Adrenal gland (tissue), 12 donors: ENCODE data around the gene MEAF6. TPM values are rescaled to one million over a fixed set of nuclear protein-coding genes. Genes with fewer than 3 reads are reported as not detected.

Experiments
- DNase-seq, 7 donors: peaks; one replicate each; pipeline ENCODE4 v3.0.0-alpha.2; 2019 to 2020
- H3K27ac ChIP-seq, 5 donors: fragments of 200-600 bp; sonication (generic) in 4 of 5; 1 replicate in 3 of 5; 2 replicates in 2 of 5; pipeline versions ENCODE4 v1.5.1 to v1.8.0; 2016 to 2020; ENCODE audit warnings: mild to moderate bottlenecking in 1 of 5
- H3K27me3 ChIP-seq: fragments of 200-600 bp; 2 replicates; pipeline ENCODE4 v1.8.0; 2021
- H3K36me3 ChIP-seq, 2 donors: fragments of 200-600 bp; replicated peaks in 1 of 2; 1 replicate in 1 of 2; 2 replicates in 1 of 2; pipeline versions ENCODE4 v1.5.1 to v1.8.0; 2018 to 2022
- H3K4me1 ChIP-seq, 2 donors: fragments of 200-600 bp; replicated peaks in 1 of 2; 1 replicate in 1 of 2; 2 replicates in 1 of 2; pipeline versions ENCODE4 v1.5.1 to v1.8.0; 2018 to 2021
- H3K4me3 ChIP-seq, 4 donors: fragments of 200-600 bp; sonication (generic) in 3 of 4; one replicate each; pipeline ENCODE4 v1.5.1; 2016 to 2018
- H3K9me3 ChIP-seq, 3 donors: fragments of 200-600 bp; sonication (generic) in 1 of 3; replicated peaks in 1 of 3; 1 replicate in 2 of 3; 2 replicates in 1 of 3; pipeline versions ENCODE4 v1.5.1 to v1.8.0; 2016 to 2021
- POLR2A ChIP-seq, 2 donors: fragments of 450-650 bp; IDR thresholded peaks; one replicate each; pipeline ENCODE4 v1.6.1; 2017; ENCODE audit warnings: antibody characterized with exemption in 2 of 2, mild to moderate bottlenecking in 2 of 2, moderate library complexity in 1 of 2
- WGBS, 4 donors: extraction: QIAGEN DNeasy Blood & Tissue Kit in 2 of 4; methylation state at CpG; one replicate each; pipeline versions ENCODE4 v1.1.5 to v1.1.7; 2013 to 2017; 5-methylcytosine and 5-hydroxymethylcytosine counted together
- intact Hi-C, 2 donors: fragments of 100-400 bp; cut with DNase I; formaldehyde crosslinking; loops; one replicate each; pipeline versions ENCODE4 v1.14.1 to v1.15.0; 2022 to 2023
- polyA plus RNA-seq, 3 donors: library from polyadenylated mRNA; stranded (reverse); fragments of 200-250 nt in 2 of 3; fragments of 350-450 nt in 1 of 3; fragmentation: Illumina TruSeq in 1 of 3; extraction: RNeasy Lipid Tissue Mini Kit (QIAGEN cat#74804) in 1 of 3; gene quantifications; one replicate each; pipeline ENCODE4 v1.2.3, GENCODE V29; 2013 to 2014
- total RNA-seq, 9 donors: library from RNA; depleted of rRNA in 4 of 9; stranded (reverse); fragments of >200 nt in 4 of 9; fragments of 120-200 nt in 1 of 9; fragmentation: NEBNext Ultra II Directional in 1 of 9; extraction: Animal tissue kit (Norgen Biotek cat#: 25700) in 1 of 9; gene quantifications; one replicate each; pipeline versions ENCODE4 v1.1.0 to v1.2.4, GENCODE V29; 2013 to 2023
- TF ChIP-seq, protein P1 (sequence below), 6 experiments: fragments of 450-650 bp in 4 of 6; fragments of 200-600 bp in 2 of 6; sonication (generic) in 1 of 6; IDR thresholded peaks; 1 replicate in 5 of 6; 2 replicates in 1 of 6; pipeline versions ENCODE4 v1.5.1 to v1.8.0; 2016 to 2021; ENCODE audit warnings: antibody characterized with exemption in 6 of 6, mild to moderate bottlenecking in 2 of 6, moderate library complexity in 1 of 6
- donor health status: healthy with polysubstance abuse.
- donor health status: Bipolar disorder and iron deficiency.
- donor health status: DM: yes; HTN: yes; CAD: no.
- donor health status: DM: no; HTN: no; CAD: no.
- donor health status: DM: no; HTN: no; CAD: no.
- donor health status: DM: yes; HTN: yes; CAD: no.

MEAF6 gene
- total and polyA plus RNA-seq, 12 donors = 37.8 to 74.5 (median 56.0) TPM

DNA sequence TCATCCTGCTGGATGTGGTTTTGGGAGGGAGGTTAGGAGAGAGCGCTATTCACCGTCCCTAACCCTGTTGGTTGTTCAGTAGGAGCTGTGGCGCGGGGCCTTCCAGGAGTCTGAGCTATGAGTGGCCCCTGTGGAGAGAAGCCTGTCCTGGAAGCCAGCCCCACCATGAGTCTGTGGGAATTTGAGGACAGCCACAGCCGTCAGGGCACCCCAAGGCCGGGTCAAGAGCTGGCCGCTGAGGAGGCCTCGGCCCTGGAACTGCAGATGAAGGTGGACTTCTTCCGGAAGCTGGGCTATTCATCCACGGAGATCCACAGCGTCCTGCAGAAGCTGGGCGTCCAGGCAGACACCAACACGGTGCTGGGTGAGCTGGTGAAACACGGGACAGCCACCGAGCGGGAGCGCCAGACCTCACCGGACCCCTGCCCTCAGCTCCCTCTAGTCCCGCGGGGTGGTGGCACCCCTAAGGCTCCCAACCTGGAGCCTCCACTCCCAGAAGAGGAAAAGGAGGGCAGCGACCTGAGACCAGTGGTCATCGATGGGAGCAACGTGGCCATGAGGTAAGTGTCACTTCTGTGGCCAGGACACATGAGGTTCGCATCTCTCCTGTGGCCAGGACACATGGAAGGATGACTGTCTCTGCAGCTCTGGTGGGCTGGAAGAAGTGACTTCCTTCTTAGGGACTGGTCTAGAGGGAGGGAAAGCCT, 39.0 kb downstream of the MEAF6 start:
- TF ChIP-seq, protein P1, sequence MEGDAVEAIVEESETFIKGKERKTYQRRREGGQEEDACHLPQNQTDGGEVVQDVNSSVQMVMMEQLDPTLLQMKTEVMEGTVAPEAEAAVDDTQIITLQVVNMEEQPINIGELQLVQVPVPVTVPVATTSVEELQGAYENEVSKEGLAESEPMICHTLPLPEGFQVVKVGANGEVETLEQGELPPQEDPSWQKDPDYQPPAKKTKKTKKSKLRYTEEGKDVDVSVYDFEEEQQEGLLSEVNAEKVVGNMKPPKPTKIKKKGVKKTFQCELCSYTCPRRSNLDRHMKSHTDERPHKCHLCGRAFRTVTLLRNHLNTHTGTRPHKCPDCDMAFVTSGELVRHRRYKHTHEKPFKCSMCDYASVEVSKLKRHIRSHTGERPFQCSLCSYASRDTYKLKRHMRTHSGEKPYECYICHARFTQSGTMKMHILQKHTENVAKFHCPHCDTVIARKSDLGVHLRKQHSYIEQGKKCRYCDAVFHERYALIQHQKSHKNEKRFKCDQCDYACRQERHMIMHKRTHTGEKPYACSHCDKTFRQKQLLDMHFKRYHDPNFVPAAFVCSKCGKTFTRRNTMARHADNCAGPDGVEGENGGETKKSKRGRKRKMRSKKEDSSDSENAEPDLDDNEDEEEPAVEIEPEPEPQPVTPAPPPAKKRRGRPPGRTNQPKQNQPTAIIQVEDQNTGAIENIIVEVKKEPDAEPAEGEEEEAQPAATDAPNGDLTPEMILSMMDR (IDR thresholded peaks at IDR 0.05) = no peak
- TF ChIP-seq POLR2A (IDR thresholded peaks at IDR 0.05) = no peak
- Histone ChIP-seq H3K9me3 (no peaks in the 10 kb centered on the region), H3K4me1 (peaks cover 71 to 92% of the 10 kb centered on the region in 2 donors), H3K27ac (peak overlapping the region; percentile 72 to 98 (median 90)), H3K36me3 (peaks cover 0 to 21% of the 10 kb centered on the region in 2 donors), H3K27me3 (no peaks in the 10 kb centered on the region), H3K4me3 (peak overlapping the region in 3 of 4 donors; percentile 41 to 98 (median 91))
- WGBS, 4 donors = 34 to 53% (median 40%) methylated on average over 12 to 24 of the region's 24 CpGs
- DNase-seq = peak in 5 of 7 donors; percentile 36 to 67 (median 46)
- intact Hi-C loops = no loop called here

DNA sequence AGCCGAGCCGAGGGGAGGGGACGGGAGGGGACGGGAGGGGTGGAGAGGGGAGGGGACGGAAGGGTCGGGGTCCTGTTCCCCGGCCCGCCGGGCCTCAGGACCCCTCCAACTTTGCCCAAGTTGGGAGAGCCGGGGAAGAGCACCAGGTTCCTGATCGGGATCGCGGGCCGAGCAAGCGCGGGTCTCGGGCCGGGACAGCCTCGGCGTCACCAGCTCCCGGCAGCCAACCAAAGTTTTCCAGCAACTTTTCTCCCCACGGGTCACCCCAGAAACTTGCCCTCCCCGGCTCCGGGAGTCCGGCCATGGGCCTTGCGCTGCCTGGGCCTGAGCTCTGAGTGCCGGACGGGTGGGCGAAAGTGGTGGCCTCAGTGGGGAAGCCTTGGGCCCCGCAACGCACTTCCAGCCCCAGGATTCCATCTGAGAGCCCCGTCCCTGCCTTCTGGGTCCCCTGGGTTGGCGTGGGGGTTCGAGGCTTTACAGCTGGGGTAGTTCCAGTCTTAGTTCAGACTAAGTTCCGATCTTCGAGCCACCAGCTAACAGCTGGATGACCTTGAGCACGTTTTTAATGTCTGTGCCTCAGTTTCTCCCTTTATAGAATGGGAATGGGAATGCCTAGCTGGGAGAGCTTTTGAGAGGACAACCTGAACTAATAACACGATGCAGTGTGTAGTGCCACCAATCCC, 39.7 kb downstream of the MEAF6 start:
- peaks cover 66 to 85% of the 10 kb centered on the region in 2 donors for H3K4me1 ChIP-seq

DNA sequence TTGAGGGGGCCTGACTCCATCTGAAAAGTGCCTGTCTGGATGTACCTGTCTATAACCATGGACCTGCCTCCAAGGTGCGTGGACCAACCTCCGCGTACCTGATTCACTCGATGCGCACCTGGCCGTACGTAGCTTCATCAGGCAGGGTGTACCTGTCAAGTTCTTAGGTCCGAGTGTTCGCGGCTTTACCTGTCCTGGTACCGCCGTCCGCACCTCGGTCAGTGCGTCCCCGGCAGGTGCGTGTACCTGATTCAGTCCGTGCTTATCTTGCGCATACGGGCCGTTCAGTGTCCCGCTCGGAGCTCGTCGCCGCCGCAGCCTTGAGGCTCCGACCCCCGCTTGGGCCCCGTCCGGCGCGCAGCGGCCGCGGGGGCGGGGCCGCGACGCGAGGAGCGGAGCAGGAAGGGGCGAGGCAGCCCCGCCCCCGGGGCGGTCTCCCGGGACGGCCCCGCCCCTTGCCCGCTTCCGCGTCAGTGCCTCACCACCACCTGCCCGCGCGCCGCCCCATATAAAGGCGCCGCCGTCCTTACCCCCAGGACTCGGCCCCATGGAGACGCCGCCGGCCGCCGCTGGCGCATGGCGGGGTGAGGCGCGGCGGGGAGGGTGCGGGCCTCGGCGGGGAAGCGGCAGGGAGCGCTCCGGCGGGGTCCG, 40.4 kb downstream of the MEAF6 start, which contains the start of gene ZC3H12A:
Gene ZC3H12A (plus strand): TSS at position 535 of the 651 bp plus-strand sequence. CDS start 917 bp downstream, outside the sequence.
- Histone ChIP-seq H3K4me1 (peaks cover 60 to 78% of the 10 kb centered on the region in 2 donors), H3K36me3 (peaks cover 0 to 14% of the 10 kb centered on the region in 2 donors), H3K27me3 (no peaks in the 10 kb centered on the region), H3K9me3 (no peaks in the 10 kb centered on the region), H3K4me3 (peak within 1 kb of the TSS; percentile 0 to 98 (median 69)), H3K27ac (peak within 1 kb of the TSS; percentile 72 to 98 (median 90))
- intact Hi-C loops = no loop called here
- peak; percentile 91 to 96 (median 94) for DNase-seq
- WGBS, 4 donors = 0 to 1% (median 0%) methylated on average over 21 to 78 of the region's 78 CpGs; no CpG with 5 or more reads in 1 of the 4 donors
- peak; percentile 98 to 99 for TF ChIP-seq POLR2A (IDR thresholded peaks at IDR 0.05)
- TF ChIP-seq, protein P1 (IDR thresholded peaks at IDR 0.05) = no peak

More for the DNA sequence above, 39.7 kb downstream of the MEAF6 start:
- peak in 6 of 7 donors; percentile 44 to 65 (median 62) for DNase-seq
- intact Hi-C loops = no loop called here
- Histone ChIP-seq H3K9me3 (no peaks in the 10 kb centered on the region), H3K36me3 (peaks cover 0 to 14% of the 10 kb centered on the region in 2 donors), H3K4me3 (peak overlapping the region; percentile 0 to 98 (median 69)), H3K27ac (peak overlapping the region; percentile 72 to 98 (median 90)), H3K27me3 (no peaks in the 10 kb centered on the region)
- TF ChIP-seq, protein P1 (IDR thresholded peaks at IDR 0.05) = no peak
- TF ChIP-seq POLR2A (IDR thresholded peaks at IDR 0.05) = no peak
- WGBS, 4 donors = 2 to 16% (median 6%) methylated on average over 4 to 38 of the region's 38 CpGs
